Medulla oblongata (tissue), 1 donor: ENCODE measurements around the gene INTS1.
A peak's percentile ranks its signal among the peaks of the same experiment; 100 is the strongest.

Experiments used
- DNase-seq: peaks from one replicate; pipeline ENCODE4 v3.0.0-alpha.2; 2015; ENCODE audit errors: extremely low spot score

The INTS1 gene

GRCh38 chr7:1542841-1543747 lies 38.9 kb upstream of the INTS1 start:
- no peak for DNase-seq

- no peak for DNase-seq
Measured at GRCh38 chr7:1542329-1542728, 38.1 kb upstream of the INTS1 start.

GRCh38 chr7:1541431-1542162 lies 37.4 kb upstream of the INTS1 start:
- DNase-seq: no peak

GRCh38 chr7:1540776-1541271 lies 36.6 kb upstream of the INTS1 start:
- no peak for DNase-seq

GRCh38 chr7:1539882-1540775 lies 35.9 kb upstream of the INTS1 start:
- no peak for DNase-seq

- no peak for DNase-seq
Measured at GRCh38 chr7:1539181-1539881, 35.1 kb upstream of the INTS1 start.

GRCh38 chr7:1538544-1539180 lies 34.5 kb upstream of the INTS1 start:
- DNase-seq: no peak

- peak; percentile 51 for DNase-seq
Measured at GRCh38 chr7:1537535-1538412, 33.6 kb upstream of the INTS1 start.

- DNase-seq: peak; percentile 57
Measured at GRCh38 chr7:1536743-1537534, 32.8 kb upstream of the INTS1 start.

GRCh38 chr7:1536455-1536742 lies 32.2 kb upstream of the INTS1 start:
- no peak for DNase-seq

- peak; percentile 13 for DNase-seq
Measured at GRCh38 chr7:1535701-1536454, 31.7 kb upstream of the INTS1 start.

GRCh38 chr7:1535100-1535458 lies 30.9 kb upstream of the INTS1 start:
- no peak for DNase-seq

- DNase-seq: no peak
Measured at GRCh38 chr7:1534330-1535099, 30.3 kb upstream of the INTS1 start.

GRCh38 chr7:1533547-1534329 lies 29.5 kb upstream of the INTS1 start:
- no peak for DNase-seq

- no peak for DNase-seq
Measured at GRCh38 chr7:1533255-1533546, 29.0 kb upstream of the INTS1 start.

- peak; percentile 54 for DNase-seq
Measured at GRCh38 chr7:1532456-1533254, 28.5 kb upstream of the INTS1 start.
